Measurements from ENCODE around the gene PDE6G. TPM values are rescaled to one million over a fixed set of nuclear protein-coding genes. Genes with fewer than 3 reads are reported as not detected.
A peak's percentile ranks its signal among the peaks of the same experiment; 100 is the strongest.

The PDE6G gene
- total and polyA plus RNA-seq, 2 of the 13 experiments (the other 11 are each of a cell fraction or from before 2014, with no cell fraction given) = 1.4 to 6.7 TPM

DNA sequence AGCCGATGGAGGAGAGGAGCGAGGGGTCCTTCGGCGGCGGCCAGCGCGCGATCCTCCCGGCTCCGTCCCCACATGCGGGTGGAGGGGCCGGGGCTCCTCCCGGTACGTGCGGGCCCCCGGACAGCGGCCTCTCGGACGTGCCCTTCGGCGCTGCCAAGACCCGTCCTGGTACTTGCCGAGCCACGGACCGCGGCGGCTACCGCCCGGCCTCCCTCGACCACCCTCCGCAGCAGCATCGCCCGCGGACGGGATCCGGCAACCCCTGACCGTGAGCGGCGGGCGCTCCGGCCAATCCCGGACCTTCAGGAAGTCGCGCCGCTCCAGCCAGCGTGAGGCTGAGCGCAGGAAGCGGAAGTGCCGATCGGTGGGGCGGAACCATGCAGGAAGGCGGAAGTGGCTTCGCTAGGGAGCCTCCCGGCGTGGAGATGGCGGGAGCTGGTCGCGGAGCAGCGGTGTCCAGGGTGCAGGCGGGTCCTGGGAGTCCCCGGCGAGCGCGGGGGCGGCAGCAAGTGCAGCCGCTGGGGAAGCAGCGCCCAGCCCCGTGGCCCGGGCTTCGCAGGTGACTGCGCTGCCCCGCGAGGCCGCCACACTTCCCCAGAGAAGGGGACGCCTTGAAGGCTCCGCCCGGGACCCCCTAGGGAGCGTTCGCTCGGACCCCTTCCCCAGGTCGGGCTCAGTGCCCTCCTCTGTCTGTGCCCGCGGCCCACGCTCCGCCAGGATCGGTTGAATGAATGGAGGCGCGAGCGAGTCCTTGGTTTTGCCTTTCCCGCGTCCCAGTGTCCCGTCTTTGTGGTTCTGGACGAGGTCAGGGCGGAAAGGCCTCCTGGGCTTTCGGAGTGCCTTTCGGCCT, 10.2 kb upstream of the PDE6G start, which contains the start of the genes CCDC137 and OXLD1 (continued):
- no peak; the same call in 1 of the 2 replicates for TF ChIP-seq RARG (CRISPR knock-in tag; IDR thresholded peaks at IDR 0.05; ENCODE audit: low read depth)
- TF ChIP-seq, protein P1, sequence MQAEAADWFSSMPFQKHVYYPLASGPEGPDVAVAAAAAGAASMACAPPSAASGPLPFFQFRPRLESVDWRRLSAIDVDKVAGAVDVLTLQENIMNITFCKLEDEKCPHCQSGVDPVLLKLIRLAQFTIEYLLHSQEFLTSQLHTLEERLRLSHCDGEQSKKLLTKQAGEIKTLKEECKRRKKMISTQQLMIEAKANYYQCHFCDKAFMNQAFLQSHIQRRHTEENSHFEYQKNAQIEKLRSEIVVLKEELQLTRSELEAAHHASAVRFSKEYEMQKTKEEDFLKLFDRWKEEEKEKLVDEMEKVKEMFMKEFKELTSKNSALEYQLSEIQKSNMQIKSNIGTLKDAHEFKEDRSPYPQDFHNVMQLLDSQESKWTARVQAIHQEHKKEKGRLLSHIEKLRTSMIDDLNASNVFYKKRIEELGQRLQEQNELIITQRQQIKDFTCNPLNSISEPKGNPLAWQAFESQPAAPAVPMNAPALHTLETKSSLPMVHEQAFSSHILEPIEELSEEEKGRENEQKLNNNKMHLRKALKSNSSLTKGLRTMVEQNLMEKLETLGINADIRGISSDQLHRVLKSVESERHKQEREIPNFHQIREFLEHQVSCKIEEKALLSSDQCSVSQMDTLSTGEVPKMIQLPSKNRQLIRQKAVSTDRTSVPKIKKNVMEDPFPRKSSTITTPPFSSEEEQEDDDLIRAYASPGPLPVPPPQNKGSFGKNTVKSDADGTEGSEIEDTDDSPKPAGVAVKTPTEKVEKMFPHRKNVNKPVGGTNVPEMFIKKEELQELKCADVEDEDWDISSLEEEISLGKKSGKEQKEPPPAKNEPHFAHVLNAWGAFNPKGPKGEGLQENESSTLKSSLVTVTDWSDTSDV (CRISPR knock-in tag; IDR thresholded peaks at IDR 0.05) = no peak; the same call in 1 of the 2 replicates
- TF ChIP-seq ZIK1 (CRISPR knock-in tag; IDR thresholded peaks at IDR 0.05; ENCODE audit: borderline replicate concordance, low read depth) = peak; percentile 83
- TF ChIP-seq, protein P2, sequence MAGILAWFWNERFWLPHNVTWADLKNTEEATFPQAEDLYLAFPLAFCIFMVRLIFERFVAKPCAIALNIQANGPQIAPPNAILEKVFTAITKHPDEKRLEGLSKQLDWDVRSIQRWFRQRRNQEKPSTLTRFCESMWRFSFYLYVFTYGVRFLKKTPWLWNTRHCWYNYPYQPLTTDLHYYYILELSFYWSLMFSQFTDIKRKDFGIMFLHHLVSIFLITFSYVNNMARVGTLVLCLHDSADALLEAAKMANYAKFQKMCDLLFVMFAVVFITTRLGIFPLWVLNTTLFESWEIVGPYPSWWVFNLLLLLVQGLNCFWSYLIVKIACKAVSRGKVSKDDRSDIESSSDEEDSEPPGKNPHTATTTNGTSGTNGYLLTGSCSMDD (CRISPR knock-in tag; IDR thresholded peaks at IDR 0.05) = no peak
- TF ChIP-seq STAG1 (CRISPR knock-in tag; IDR thresholded peaks at IDR 0.05) = no peak
- TF ChIP-seq, protein P3, sequence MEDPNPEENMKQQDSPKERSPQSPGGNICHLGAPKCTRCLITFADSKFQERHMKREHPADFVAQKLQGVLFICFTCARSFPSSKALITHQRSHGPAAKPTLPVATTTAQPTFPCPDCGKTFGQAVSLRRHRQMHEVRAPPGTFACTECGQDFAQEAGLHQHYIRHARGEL (CRISPR knock-in tag; IDR thresholded peaks at IDR 0.05) = no peak
- peak; percentile 47; the same call in 1 of the 2 replicates for TF ChIP-seq ZNF343 (CRISPR knock-in tag; IDR thresholded peaks at IDR 0.05)
- TF ChIP-seq FOXO4 (CRISPR knock-in tag; conservative IDR thresholded peaks at IDR 0.05) = peak; percentile 67; the same call in 1 of the 2 replicates
- TF ChIP-seq KAT2B (IDR thresholded peaks at IDR 0.05; ENCODE audit: borderline replicate concordance, low read depth, low read length) = no peak
- TF ChIP-seq ZNF101 (CRISPR knock-in tag; IDR thresholded peaks at IDR 0.05; ENCODE audit: borderline replicate concordance, low read depth) = 0 out of 2 replicates have a peak, but pooled peaks have one; percentile 33
- TF ChIP-seq, protein P4, sequence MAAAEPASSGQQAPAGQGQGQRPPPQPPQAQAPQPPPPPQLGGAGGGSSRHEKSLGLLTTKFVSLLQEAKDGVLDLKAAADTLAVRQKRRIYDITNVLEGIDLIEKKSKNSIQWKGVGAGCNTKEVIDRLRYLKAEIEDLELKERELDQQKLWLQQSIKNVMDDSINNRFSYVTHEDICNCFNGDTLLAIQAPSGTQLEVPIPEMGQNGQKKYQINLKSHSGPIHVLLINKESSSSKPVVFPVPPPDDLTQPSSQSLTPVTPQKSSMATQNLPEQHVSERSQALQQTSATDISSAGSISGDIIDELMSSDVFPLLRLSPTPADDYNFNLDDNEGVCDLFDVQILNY (CRISPR knock-in tag; conservative IDR thresholded peaks at IDR 0.05) = peak; percentile 66; the same call in 1 of the 2 replicates
- peak; percentile 79; the same call in 1 of the 2 replicates for TF ChIP-seq RXRA (CRISPR knock-in tag; IDR thresholded peaks at IDR 0.05)
- no peak; the same call in 1 of the 2 replicates for TF ChIP-seq ZNF326 (CRISPR knock-in tag; IDR thresholded peaks at IDR 0.05; ENCODE audit: borderline replicate concordance)
- peak; percentile 99 for TF ChIP-seq KAT8 (CRISPR knock-in tag; IDR thresholded peaks at IDR 0.05)
- no peak for TF ChIP-seq CBX2 (IDR thresholded peaks at IDR 0.05; ENCODE audit: low read depth, low read length)
- no peak for TF ChIP-seq CBX2 (CRISPR knock-in tag; IDR thresholded peaks at IDR 0.05; ENCODE audit: low read depth)
- TF ChIP-seq ESRRA (CRISPR knock-in tag; IDR thresholded peaks at IDR 0.05; ENCODE audit: low read depth) = peak; percentile 68
- TF ChIP-seq ZNF549 (CRISPR knock-in tag; IDR thresholded peaks at IDR 0.05) = no peak
- TF ChIP-seq EED (CRISPR knock-in tag; IDR thresholded peaks at IDR 0.05) = peak; percentile 82
- no peak for TF ChIP-seq ZNF766 (CRISPR knock-in tag; IDR thresholded peaks at IDR 0.05; ENCODE audit: borderline replicate concordance)
- TF ChIP-seq PAWR (CRISPR knock-in tag; IDR thresholded peaks at IDR 0.05; ENCODE audit: borderline replicate concordance) = no peak
- TF ChIP-seq SP1 (IDR thresholded peaks at IDR 0.05) = no peak
- peak; percentile 49; the same call in 1 of the 2 replicates for TF ChIP-seq SP1 (CRISPR knock-in tag; IDR thresholded peaks at IDR 0.05)
- TF ChIP-seq SNAI1 (CRISPR knock-in tag; IDR thresholded peaks at IDR 0.05; ENCODE audit: borderline replicate concordance) = no peak
